Fibroblast of lung (primary cell): ENCODE measurements around the gene HAND2. TPM values are rescaled to one million over a fixed set of nuclear protein-coding genes. Genes with fewer than 3 reads are reported as not detected.

Source experiments
- DNase-seq, 2 donors: peaks; one replicate each; pipeline versions ENCODE4 v3.0.0 to v3.0.0-alpha.2; 2010; ENCODE audit warnings: low read depth in 2 of 2
- H2AFZ ChIP-seq: 2 replicates; pipeline ENCODE4 v1.5.1; 2012; ENCODE audit warnings: low read length, control low read depth, inconsistent platforms
- H3K27ac ChIP-seq: 2 replicates; pipeline ENCODE4 v1.5.1; 2011; ENCODE audit warnings: low read length, control low read depth; ENCODE audit not compliant: insufficient read depth
- H3K27me3 ChIP-seq: 2 replicates; pipeline ENCODE4 v1.5.1; 2011; ENCODE audit warnings: mild to moderate bottlenecking, low read length; ENCODE audit not compliant: control insufficient read depth, insufficient read depth
- H3K36me3 ChIP-seq: 2 replicates; pipeline ENCODE4 v1.5.1; 2011; ENCODE audit warnings: low read length; ENCODE audit not compliant: control insufficient read depth, insufficient read depth
- H3K4me1 ChIP-seq: 2 replicates; pipeline ENCODE4 v1.5.1; 2011; ENCODE audit warnings: low read length; ENCODE audit not compliant: control insufficient read depth, insufficient read depth; ENCODE audit errors: extremely low read depth
- H3K4me2 ChIP-seq: 2 replicates; pipeline ENCODE4 v1.5.1; 2011; ENCODE audit warnings: low read length, control low read depth; ENCODE audit not compliant: insufficient read depth; ENCODE audit errors: extremely low read depth
- H3K4me3 ChIP-seq, 4 experiments: fragments of 200-600 bp in 1 of 4; sonication (generic) in 1 of 4; replicated peaks in 1 of 4; 2 replicates each; pipeline ENCODE4 v1.5.1; 2011 to 2016; ENCODE audit warnings: low read length in 4 of 4, low read depth in 3 of 4, mild to moderate bottlenecking in 3 of 4, control low read depth in 2 of 4, inconsistent platforms in 1 of 4, mixed read lengths in 1 of 4; ENCODE audit not compliant: insufficient read depth in 1 of 4; ENCODE audit errors: control extremely low read depth in 1 of 4
- H3K79me2 ChIP-seq: 2 replicates; pipeline ENCODE4 v1.5.1; 2012; ENCODE audit warnings: mild to moderate bottlenecking, low read length, inconsistent platforms; ENCODE audit not compliant: control insufficient read depth, insufficient read depth
- H3K9ac ChIP-seq: 2 replicates; pipeline ENCODE4 v1.5.1; 2011; ENCODE audit warnings: mild to moderate bottlenecking, low read length, control low read depth; ENCODE audit not compliant: insufficient read depth
- H3K9me3 ChIP-seq: 2 replicates; pipeline ENCODE4 v1.5.1; 2012; ENCODE audit warnings: low read depth, low read length; ENCODE audit not compliant: control insufficient read depth, insufficient read depth
- H4K20me1 ChIP-seq: 2 replicates; pipeline ENCODE4 v1.5.1; 2011; ENCODE audit warnings: low read length; ENCODE audit not compliant: control insufficient read depth, insufficient read depth; ENCODE audit errors: extremely low read depth
- CTCF ChIP-seq, 2 donors: IDR thresholded peaks in 1 of 2; conservative IDR thresholded peaks in 1 of 2; 1 replicate in 1 of 2; 2 replicates in 1 of 2; pipeline ENCODE4 v1.5.1; 2011 to 2012; ENCODE audit warnings: low read length in 2 of 2, control low read depth in 1 of 2, inconsistent platforms in 1 of 2, low read depth in 1 of 2, mild to moderate bottlenecking in 1 of 2
- EZH2 ChIP-seq: IDR thresholded peaks from 2 replicates; pipeline ENCODE4 v1.5.1; 2012; ENCODE audit warnings: low read length, control low read depth, mild to moderate bottlenecking; ENCODE audit errors: missing control alignments
- polyA plus RNA-seq, 2 donors: library from polyadenylated mRNA; depleted of rRNA in 1 of 2; stranded (reverse) in 1 of 2; unstranded in 1 of 2; fragments of >200 nt; gene quantifications; 2 replicates each; pipeline ENCODE4 v1.2.1, GENCODE V29; 2011 to 2012; ENCODE audit warnings: missing spikeins in 1 of 2
- total RNA-seq: library from RNA; depleted of rRNA; stranded (reverse); fragments of >200 nt; gene quantifications from 2 replicates; pipeline ENCODE4 v1.2.1, GENCODE V29; 2014

Gene HAND2
- total and polyA plus RNA-seq, 2 donors (not counting 1 experiment from before 2014, with no cell fraction given): under 0.01 to 0.51 TPM

DNA sequence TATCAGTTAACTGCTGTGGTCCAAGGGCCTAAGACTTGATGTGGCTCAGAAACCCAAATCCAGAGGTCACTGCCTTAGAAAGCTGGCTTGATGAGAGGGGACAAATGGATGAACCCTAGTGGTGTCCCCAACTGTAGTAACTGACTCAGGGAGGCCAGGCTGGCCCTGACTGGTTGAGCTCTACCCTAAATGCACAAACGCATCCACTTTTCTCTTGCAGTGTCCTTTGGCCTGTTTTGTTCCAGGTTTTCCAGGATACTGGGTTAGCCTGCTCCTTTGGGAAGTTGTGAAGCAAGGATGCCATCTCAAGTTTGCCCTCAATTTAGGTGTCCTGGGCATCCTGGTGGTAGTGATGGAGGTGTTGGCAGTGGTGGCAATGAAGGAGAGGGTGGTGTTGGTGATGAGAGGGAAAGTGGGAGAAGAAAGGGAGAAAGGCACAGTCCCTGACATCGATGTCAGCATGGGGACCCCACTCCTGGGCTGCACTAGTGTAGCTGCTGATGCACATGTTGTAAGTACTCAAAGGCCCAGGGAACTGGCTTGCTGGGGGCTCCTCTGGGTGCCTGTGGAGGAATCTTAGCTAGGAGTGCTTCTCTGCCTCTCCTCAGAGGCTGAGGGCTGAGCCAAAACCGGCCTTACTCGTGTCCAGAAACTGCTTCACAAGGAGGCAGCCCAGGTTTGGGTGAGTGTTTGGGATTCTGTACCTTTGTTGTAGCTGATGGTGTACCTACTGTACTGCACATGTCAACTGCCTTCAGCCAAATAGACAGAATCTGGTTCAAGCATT is 2.9 kb upstream of the HAND2 start:
- Histone ChIP-seq H3K9me3 (no peaks in the 10 kb centered on the region), H3K4me3 (no peak overlapping the region), H2AFZ (no peak overlapping the region), H3K4me2 (no peak overlapping the region), H3K36me3 (no peaks in the 10 kb centered on the region), H4K20me1 (no peaks in the 10 kb centered on the region), H3K4me1 (no peaks in the 10 kb centered on the region), H3K27ac (no peak overlapping the region), H3K79me2 (no peaks in the 10 kb centered on the region), H3K9ac (no peak overlapping the region), H3K27me3 (peaks cover 87% of the 10 kb centered on the region)
- no peak for TF ChIP-seq CTCF (conservative IDR thresholded peaks at IDR 0.05 in 1 of 2, IDR thresholded peaks at IDR 0.05 in 1 of 2; ENCODE audit: low read depth in 1 of 2, low read length in 2 of 2)
- no peak for TF ChIP-seq EZH2
- DNase-seq: no peak

DNA sequence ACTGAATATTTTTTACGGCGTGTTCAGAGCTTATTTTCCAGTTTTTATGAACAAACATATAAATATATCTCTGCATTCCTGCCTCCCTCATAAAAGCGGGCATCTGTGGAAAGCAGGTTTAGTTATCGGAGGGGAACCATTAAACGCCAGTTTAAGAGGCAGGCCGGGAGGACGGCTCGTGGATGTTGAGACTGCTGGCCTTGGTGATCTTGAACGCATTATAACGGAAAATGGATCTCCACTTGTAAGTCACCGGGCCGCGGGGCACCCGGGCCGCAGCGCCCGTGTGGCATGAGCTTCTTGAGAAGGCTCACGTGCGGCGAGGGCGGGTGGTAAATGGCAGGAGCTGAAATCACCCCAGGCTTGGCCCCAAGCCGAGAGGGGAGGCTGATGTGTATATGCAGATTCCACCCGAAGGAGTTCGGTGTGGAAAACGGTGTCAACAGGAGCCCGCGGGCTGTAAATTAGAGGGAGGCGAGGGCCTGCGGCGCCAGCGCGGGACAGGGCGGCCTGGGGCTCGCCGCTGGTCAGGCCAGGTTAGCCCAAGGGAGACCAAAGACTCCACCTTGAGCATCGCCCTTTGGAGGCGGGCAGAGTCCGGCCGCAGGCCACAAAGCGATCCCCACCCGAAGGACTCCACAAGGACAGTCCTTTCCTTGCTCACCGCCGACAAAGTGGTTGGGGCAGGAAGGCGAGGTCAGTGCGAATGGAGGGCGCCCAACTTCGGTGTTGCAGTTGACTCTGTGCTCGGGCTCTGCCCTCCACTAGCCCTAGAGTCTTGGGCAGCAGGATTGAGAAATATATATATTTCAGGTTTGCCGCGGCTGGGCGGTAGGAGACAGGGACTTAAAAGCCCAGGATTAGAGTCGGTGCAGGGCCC is 1.3 kb upstream of the HAND2 start:
- Histone ChIP-seq H3K27me3 (peaks cover 87% of the 10 kb centered on the region), H3K4me1 (no peaks in the 10 kb centered on the region), H3K9ac (no peak overlapping the region), H3K27ac (no peak overlapping the region), H3K79me2 (no peaks in the 10 kb centered on the region), H3K9me3 (no peaks in the 10 kb centered on the region), H4K20me1 (no peaks in the 10 kb centered on the region), H3K4me3 (no peak overlapping the region), H2AFZ (no peak overlapping the region), H3K36me3 (no peaks in the 10 kb centered on the region), H3K4me2 (no peak overlapping the region)
- TF ChIP-seq CTCF (conservative IDR thresholded peaks at IDR 0.05 in 1 of 2, IDR thresholded peaks at IDR 0.05 in 1 of 2; ENCODE audit: low read depth in 1 of 2, low read length in 2 of 2) (no peak), EZH2 (peak; percentile 75)
- no peak for DNase-seq

DNA sequence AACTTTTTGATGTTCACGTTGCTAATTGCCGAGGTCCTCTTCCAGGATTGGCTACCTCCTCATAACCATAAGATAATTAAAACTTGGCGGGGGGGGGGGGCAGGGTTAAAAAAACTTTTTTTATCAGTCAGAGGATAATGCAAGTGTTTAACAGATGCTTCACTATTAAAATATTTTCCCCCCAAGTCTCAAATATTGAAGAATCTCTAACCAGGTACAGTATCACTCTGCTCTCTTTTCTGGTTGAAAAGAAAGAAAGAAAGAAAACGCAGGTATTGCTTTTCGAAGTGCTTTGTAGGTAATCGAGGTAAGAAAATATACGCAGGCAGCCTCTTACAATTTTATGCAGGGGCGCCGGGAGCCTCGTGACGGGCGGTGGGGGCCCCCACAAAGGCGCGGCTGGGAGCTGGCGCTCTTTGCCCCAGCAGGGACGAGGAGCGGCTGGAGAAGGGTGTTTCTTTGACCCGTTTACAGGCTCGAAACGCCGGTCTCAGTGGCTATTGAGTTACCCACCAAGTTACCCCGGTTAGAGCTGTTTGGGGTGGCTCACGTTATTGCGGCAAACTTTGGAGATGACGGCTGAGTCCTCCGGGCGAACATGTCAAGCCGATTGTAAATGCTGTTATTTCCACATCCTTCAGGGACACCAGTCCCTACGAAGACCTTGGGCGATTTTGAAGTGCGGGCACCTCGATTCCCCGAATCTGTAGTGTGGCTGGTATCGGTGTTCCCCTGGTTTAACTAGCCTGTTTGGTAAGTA is 477 bp upstream of the HAND2 start:
- H3K27me3 ChIP-seq: peaks cover 89% of the 10 kb centered on the region
- DNase-seq: no peak
- H3K4me2 ChIP-seq: no peak overlapping the region

More for the DNA sequence above, 477 bp upstream of the HAND2 start:
- Histone ChIP-seq H3K9me3 (no peaks in the 10 kb centered on the region), H3K4me3 (peak overlapping the region in 1 of 4 experiments; percentile 24), H2AFZ (no peak overlapping the region), H3K79me2 (no peaks in the 10 kb centered on the region), H3K4me1 (no peaks in the 10 kb centered on the region), H3K27ac (no peak overlapping the region), H3K36me3 (no peaks in the 10 kb centered on the region), H4K20me1 (no peaks in the 10 kb centered on the region), H3K9ac (no peak overlapping the region)
- TF ChIP-seq EZH2 (peak; percentile 95), CTCF (conservative IDR thresholded peaks at IDR 0.05 in 1 of 2, IDR thresholded peaks at IDR 0.05 in 1 of 2; ENCODE audit: low read depth in 1 of 2, low read length in 2 of 2) (no peak)
